Activated T-helper 1 cell treated with anti-CD3 and anti-CD28 coated beads, Interleukin-2, amount 50 U/mL, for 16 hours (primary cell): ENCODE data around the gene SLC15A1.
"Not testable (repeated sequence)": the region's sequence is repeated elsewhere in the genome, so short reads cannot be mapped to it uniquely, and the experiment has no call there.

Experiments used
- DNase-seq, 2 donors: peaks; one replicate each; pipeline ENCODE4 v3.0.0-alpha.2; 2020; ENCODE audit warnings: low read depth in 1 of 2, low spot score in 1 of 2

The SLC15A1 gene

GRCh38 chr13:98781470-98781869, 29.0 kb upstream of the SLC15A1 start:
- no peak for DNase-seq

GRCh38 chr13:98781045-98781444, 28.6 kb upstream of the SLC15A1 start:
- no peak for DNase-seq

- no peak for DNase-seq
These were observed 28.0 kb upstream of the SLC15A1 start for GRCh38 chr13:98780451-98780850.

DNA sequence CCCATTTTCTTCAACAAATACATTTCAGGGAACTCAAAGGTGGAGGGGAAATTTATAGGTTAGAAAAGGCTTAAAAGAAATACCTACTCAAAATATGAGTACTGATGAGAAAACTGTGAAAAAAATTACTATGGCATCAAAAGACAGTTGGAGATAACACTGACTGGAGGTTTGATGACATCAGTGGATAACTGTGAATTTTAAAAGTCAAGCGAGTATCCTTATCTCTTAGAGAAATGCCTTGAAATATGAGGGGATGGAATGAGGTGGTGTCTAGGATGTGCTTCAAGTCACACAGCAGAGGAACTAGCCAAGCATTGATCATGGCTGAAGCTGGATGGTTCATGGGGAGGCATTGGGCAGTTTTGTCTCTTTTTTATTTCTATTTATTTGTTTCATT, 27.2 kb upstream of the SLC15A1 start:
- no peak for DNase-seq

- no peak for DNase-seq
These were observed 26.3 kb upstream of the SLC15A1 start for GRCh38 chr13:98778749-98779148.

DNA sequence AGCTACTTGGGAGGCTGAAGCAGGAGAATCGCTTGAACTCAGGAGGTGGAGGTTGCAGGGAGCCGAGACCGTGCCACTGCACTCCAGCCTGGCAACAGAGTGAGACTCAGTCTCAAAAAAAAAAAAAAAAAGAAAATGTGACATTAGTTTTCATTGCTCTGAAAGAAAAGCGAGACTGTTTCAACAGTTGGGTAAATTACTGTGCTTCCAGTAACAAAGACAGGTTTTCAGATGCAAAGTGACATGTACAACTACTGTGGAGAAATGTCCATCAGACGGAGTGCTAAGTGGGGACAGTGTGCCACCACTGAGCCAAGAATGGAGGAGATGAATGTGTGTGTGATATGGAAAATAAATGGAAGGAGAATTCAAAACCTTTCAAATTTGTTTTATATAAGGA, 24.2 kb upstream of the SLC15A1 start:
- DNase-seq = no peak

- DNase-seq = no peak
These were observed 23.5 kb upstream of the SLC15A1 start for GRCh38 chr13:98775844-98776598.

DNA sequence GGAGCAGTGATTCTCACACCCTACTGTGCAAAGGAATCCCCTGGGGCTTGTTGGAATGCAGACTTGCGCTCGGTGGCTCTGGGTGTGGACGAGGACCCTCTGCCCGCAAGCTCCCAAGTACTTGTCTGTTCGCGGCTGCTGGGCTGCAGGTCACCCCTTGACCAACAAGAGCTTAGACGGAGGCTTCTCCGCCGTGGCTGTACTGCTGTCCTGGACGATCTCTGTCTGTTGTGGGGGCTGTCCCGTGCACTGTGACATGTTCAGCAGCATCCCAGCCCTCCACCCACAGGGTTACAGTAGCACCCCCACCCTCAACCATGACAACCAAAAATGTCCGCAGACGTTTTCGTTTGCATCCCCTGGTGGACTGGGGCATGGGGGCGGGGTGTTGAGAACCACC, 22.9 kb upstream of the SLC15A1 start:
- no peak for DNase-seq

DNA sequence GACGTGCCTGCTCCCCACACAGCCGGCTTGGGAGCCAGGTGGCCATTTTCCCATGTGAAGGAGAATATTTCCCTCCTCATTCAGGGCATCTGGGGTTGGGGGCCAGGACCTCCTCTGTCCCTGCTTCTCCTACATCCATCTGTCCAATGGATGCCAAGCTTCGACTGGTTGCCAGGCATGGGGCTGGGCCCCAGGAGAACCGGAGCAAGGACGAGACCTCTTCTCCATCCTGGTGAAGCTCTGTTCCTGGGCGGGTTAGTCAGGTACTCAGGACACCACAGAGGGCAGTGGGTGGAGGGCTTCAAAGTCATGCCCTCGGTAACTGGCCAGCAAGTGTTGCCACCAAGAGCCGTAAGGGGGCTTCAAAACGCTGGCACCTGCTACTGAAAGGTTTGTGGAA, 22.3 kb upstream of the SLC15A1 start:
- no peak for DNase-seq

DNA sequence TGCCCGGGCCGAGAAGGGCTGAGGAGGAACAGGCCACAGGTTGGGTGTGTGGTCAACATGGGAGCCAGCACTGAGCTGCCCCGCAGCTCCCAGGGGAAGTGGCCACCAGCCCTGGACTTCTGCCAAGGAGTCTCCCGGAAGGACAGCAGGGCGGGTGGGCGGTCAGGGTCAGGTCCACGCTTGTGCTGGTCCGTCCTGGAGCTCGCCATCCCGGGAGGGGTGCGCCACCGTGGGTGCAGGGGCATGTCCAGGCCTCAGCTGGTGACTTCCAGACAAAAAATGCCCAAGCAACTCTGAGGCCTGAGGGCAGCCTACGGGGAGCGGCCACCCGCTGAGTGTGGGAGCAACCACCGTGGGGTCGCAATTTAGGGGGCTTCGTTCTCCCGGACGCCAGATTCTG, 21.4 kb upstream of the SLC15A1 start:
- no peak for DNase-seq

DNA sequence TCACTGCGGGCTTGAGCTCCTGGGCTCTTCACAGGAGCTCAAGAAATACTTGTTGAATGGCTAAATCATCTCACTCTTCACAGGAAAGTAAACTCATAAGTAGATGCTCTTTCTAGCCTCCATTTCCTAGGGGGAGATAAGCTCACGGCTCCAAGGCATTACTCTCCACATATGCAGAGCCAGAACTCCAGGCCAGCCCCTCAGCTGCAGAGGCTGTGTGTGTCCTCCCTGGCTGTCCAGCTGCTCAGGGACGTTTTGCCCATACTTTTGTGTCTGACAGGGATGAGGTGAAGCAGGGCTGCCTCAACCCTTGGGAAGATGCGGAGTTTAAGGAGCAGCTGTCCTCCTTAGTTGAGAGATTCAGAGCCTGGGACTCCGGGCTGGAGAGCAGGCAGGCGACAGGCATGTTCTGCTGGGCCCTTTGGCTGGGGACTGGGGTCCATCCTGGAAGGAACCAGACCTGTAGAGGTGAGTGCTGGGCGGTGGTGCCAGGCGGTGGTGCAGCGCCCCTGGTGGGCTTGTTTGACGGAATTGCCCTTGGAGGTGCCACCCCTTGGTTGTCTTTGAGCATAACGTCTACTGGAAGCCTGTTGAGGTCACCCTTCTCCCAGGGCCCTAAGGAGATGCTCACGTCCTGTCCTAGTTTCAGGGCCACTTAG, 20.5 kb upstream of the SLC15A1 start:
- no peak for DNase-seq

DNA sequence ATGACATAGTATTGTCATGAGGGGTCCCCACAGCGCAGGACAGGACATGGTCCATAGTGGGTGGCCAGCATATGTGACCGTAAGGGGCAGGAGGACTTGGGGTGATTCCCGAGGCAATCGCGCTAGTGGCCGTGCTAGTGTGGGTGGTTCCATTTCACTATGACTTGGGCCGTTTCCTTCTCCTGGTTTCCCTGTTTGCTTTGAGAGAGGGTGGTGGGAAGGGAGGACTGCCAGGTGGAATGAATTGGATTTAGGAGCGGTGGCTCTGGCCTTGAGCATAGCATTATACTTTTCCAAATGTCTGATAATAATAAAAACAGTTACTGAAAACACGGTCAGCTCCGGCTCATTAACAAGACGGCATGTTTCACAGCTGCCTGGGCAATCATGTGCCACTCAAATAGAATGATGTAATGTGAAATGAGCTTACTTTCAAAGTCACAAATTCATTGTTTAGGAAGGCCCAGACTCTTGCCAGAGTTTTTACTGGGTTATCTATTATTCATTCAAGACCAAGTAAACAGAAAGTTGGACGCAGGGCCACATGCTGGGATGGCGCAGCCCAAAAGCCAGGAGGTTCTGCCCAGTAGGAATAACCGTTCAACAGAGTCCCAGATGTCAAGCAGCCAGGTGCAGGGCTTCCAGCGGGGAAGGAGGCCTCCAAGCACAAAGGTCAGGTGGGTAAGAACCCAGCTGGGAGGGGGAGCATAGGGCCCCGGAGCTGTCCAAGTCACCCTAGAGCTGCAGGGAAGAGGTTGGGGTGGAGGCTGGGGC, 19.6 kb upstream of the SLC15A1 start:
- no peak for DNase-seq

GRCh38 chr13:98769736-98770135, 17.3 kb upstream of the SLC15A1 start:
- DNase-seq = no peak

GRCh38 chr13:98768522-98768921, 16.1 kb upstream of the SLC15A1 start:
- DNase-seq = no peak

- no peak for DNase-seq
These were observed 14.2 kb upstream of the SLC15A1 start for GRCh38 chr13:98766697-98767096.

GRCh38 chr13:98765996-98766519, 13.6 kb upstream of the SLC15A1 start:
- DNase-seq = no peak

DNA sequence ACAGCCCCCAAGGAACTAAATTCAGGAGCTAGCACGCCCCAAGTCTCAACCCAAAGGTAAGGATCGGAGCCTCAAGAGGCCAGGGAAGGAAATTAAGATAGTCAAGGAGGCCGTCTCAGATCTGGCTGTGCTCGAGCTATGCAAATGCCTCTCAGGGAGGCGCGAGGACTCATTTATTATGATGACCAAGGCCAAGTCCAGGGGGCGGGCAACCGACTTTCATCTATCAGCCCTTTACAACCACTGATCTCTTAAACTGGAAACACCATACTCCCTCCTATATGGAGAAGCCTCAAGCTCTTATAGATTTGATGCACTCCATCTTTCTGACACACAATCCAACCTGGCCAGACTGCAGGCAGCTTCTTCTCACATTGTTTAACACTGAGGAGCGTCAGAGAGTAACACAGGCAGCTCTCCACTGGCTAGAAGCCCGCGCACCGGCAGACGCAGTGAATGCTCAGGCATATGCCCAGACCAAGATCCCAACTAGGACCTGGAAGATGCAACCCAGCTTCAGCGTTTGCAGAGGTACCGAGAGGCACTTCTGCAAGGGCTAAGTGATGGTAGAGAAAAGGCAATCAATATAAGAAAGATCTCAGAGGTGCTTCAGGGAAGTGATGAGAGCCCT, 9.6 kb upstream of the SLC15A1 start:
- no peak for DNase-seq

DNA sequence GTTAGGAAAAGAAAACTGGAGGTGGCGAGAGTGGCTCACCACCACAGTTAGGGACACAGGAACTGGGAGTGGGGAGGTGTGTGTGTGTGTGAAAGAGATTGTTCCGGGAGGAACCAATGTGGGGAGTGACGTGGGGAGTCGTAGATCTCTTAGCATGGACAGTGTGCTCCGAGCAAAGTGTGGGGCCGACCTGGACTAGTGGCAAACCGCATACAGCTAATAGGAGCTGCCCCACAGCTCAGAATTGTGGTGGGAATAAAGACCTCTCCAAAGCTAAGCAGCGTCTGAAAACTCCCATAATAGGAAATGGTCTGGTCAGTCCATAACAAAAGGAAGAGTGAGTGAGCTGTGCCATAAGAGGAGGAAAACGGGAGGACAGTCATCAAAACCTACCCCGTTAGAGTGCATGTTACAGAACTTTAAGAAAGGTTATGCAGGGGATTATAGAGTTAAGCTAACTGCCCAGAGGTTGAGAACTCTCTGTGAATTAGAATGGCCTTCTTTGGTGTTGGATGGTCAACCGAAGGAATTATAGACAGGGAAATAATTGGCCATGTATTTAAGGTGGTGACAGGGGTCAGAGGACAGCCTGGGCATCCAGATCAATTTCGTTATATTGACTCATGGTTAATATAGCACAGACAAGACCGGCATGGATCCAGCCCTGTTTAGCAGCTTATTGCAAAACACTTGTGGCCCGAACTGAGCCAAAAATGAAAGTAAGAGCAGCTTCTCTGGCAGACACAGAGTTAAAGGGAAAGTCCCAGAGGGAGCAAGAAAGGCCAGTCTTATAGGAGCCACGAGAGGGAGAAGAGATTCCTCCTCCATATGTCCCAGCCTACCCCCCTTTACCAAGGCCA, 8.9 kb upstream of the SLC15A1 start:
- DNase-seq = no peak

- no peak for DNase-seq
These were observed 3.3 kb upstream of the SLC15A1 start for GRCh38 chr13:98755729-98756128.

- no peak for DNase-seq
These were observed 2.6 kb upstream of the SLC15A1 start for GRCh38 chr13:98755116-98755515.

DNA sequence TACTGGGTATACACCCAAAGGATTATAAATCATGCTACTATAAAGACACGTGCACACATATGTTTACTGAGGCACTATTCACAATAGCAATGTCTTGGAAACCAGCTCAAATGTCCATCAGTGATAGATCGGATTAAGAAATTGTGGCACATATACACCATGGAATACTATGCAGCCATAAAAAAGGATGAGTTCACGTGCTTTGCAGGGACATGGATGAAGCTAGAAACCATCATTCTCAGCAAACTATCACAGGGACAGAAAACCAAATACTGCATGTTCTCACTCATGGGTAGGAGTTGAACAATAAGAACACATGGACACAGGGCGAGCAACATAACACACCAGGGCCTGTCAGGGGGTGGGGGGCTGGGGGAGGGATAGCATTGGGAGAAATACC, 2.0 kb upstream of the SLC15A1 start:
- DNase-seq = not testable (repeated sequence)
